Stimulated activated CD4-positive, alpha-beta T cell treated with anti-CD3 and anti-CD28 coated beads, Interleukin-15, amount 100 ng/mL, for 1 hour (primary cell): ENCODE data around the gene ZMPSTE24.
"Not testable (repeated sequence)": the region's sequence is repeated elsewhere in the genome, so short reads cannot be mapped to it uniquely, and the experiment has no call there.

Experiments used
- DNase-seq, 2 donors: peaks; one replicate each; pipeline ENCODE4 v3.0.0-alpha.2; 2020; ENCODE audit warnings: low read depth in 1 of 2, low spot score in 1 of 2

Gene ZMPSTE24

DNA sequence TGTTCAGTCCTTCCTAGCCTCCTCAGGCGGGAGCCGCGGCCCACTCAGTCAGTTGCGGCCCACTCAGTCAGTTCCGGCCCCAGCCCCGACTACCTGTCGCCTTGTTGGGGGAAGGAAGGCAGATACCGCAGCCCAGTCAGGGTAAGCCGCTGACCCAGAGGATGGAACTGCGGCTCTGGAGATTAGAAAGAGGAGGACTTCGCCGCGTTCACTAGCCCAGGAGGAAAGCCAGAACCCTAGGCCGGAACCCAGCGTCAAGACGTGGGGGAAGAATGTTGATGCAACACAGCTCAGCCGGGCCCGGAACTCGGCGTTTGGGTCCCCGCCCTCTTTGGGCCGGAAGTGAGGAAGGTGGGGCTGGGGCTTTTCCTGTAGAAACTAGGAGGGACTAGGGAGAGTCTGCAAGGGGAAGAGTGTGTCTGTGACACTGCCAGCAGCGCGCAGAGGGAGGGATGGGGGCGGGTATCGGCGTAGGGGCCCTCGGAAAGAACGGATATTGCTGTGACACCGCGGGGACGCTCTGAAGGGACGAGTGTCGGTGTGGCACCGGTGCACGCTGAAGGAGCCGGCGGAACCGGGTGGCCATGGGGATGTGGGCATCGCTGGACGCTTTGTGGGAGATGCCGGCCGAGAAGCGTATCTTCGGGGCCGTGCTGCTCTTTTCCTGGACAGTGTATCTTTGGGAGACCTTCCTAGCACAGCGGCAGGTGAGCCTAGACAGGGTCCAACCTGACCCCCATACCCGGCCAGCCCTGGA, at the start of gene ZMPSTE24:
Gene ZMPSTE24 (plus strand): TSS at position 549 of the 757 bp plus-strand sequence. CDS start 36 bp downstream, at position 585.
- DNase-seq = peak; percentile 87 to 93

GRCh38 chr1:40210511-40211204, 47.4 kb upstream of the ZMPSTE24 start:
- DNase-seq = no peak

- DNase-seq = no peak
Observed at GRCh38 chr1:40218333-40218732, 39.7 kb upstream of the ZMPSTE24 start.

GRCh38 chr1:40221471-40221905, 36.5 kb upstream of the ZMPSTE24 start:
- not testable (repeated sequence) for DNase-seq

- DNase-seq = no peak
Observed at GRCh38 chr1:40221977-40222772, 35.9 kb upstream of the ZMPSTE24 start.

- no peak for DNase-seq
Observed at GRCh38 chr1:40224040-40224439, 34.0 kb upstream of the ZMPSTE24 start.

- no peak for DNase-seq
Observed at GRCh38 chr1:40226192-40226591, 31.8 kb upstream of the ZMPSTE24 start.

GRCh38 chr1:40232444-40232843, 25.6 kb upstream of the ZMPSTE24 start:
- no peak for DNase-seq

- DNase-seq = no peak
Observed at GRCh38 chr1:40239626-40240025, 18.4 kb upstream of the ZMPSTE24 start.

- no peak for DNase-seq
Observed at GRCh38 chr1:40240390-40240789, 17.6 kb upstream of the ZMPSTE24 start.

DNA sequence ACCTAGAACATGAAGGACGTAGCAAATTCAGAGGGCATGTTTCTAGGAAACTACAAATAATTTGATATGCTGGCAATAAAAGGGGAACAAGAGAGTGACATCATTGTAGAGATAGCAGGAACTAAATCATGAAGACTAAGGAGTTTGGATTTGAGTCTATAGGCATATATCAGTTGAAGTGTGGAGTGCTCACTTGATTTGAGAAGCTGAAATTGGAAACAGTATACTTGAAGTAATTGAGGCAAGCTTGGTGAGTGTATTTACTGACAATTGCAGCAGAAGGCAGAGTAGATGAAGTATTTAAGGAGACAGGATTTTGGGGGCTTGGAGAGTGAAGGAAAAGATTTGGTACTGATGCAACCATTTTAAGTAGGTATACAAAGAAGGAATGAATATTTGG, 16.7 kb upstream of the ZMPSTE24 start:
- no peak for DNase-seq

DNA sequence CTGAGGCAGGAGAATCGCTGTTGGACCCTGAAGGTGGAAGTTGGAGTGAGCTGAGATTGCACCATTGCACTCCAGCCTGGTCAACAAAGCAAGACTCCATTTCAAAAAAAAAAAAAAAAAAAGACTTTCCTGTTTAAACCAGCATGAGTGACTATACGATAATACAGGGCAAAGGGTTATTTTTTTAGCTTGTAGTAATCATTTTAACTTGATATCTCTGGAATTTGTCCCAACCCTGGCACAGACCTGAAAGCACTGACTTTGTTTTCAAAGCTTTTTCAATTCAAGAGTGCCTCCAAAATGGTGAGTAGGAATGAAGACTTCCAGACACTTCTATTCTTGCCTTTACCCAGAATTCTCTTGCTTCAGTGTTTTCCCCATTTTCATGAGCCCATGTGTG, 14.7 kb upstream of the ZMPSTE24 start:
- no peak for DNase-seq

- DNase-seq = no peak
Observed at GRCh38 chr1:40244138-40244744, 13.8 kb upstream of the ZMPSTE24 start.

- no peak for DNase-seq
Observed at GRCh38 chr1:40245686-40246085, 12.3 kb upstream of the ZMPSTE24 start.

GRCh38 chr1:40247655-40248054, 10.4 kb upstream of the ZMPSTE24 start, which contains the start of gene TMCO2:
TSS of gene TMCO2 (plus strand) at chr1:40247937. CDS start at chr1:40247994, 57 bp downstream.
- no peak for DNase-seq

DNA sequence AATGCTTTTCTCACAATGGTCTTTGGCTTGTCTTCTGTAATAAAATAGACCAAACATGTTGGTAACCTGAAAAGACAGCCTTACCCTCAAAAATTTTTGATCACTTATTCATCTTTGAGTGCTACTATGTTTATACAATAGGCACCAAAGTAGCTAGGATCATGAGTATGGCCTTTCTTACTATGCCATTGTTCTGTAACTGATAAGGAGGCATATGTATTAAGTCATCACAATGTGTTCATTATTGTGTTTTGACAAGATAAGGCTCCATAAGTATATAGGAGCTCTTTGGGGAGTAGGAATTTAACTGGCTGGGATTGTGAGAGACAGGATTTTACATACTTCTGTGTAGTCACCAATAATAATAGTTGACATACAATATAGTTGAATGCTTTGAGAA, 9.6 kb upstream of the ZMPSTE24 start:
- no peak for DNase-seq

DNA sequence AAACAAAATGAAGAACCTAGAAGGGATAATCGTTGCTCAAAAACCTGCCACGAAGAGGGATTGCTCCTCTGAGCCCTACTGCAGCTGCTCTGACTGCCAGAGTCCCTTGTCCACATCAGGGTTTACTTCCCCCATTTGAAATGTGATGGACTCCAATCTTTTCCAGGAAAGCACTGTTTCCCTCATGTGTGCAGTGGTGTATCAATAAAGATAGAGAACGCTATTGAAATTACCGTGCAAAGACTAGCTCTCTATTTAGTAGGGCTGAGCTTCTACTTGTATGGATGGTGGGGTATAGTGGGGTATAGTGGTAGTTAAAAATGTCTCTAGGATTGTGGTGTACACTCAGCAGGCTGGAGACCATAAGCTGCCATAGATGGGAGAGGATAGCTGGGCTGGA, 6.6 kb upstream of the ZMPSTE24 start:
- DNase-seq = no peak

GRCh38 chr1:40252601-40253000, 5.4 kb upstream of the ZMPSTE24 start:
- DNase-seq = no peak

GRCh38 chr1:40255231-40255630, 2.8 kb upstream of the ZMPSTE24 start:
- no peak for DNase-seq

DNA sequence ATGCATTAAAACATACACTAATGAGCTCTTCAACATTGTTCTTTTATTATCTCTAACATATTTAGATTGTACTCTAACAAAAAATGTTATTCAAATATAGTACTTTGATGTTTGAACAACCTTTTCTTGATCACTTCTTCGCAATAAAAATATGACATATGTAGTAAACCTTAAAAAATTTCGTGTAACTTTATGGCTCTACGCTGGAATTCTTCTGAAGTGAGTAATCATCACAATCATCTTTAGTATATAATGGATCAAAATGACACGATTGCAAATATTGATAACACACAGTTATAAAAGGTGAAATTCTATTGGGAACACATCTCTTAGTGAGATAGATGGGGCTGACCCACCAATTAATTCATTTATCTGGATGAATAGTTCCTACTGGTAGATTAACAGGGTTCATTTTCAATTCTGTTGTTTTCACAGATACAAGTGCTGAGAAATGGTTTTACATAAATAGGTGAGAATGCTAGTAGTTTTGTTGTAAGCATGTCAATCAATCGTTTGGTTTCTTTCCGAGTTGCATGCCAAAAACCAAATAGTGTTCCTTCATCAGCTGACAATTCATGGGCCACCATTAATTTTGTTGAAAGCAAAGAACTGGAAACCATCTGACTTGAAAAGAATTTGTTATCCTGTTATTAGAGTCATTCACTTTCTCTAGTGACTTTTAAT, 1.5 kb upstream of the ZMPSTE24 start:
- DNase-seq = no peak

GRCh38 chr1:40257313-40257687, 736 bp upstream of the ZMPSTE24 start:
- no peak for DNase-seq
